HG03064 (cell line): Measurements from ENCODE around the gene TBC1D10A.

Experiments used
- ATAC-seq: cut with Tn5 transposase; IDR thresholded peaks from one replicate; pipeline ENCODE4 v1.9.1; 2021; ENCODE audit warnings: low read depth; ENCODE audit not compliant: unreplicated experiment

TBC1D10A gene

GRCh38 chr22:30249049-30250038 is 77.4 kb downstream of the TBC1D10A start:
- no peak for ATAC-seq

- ATAC-seq, result no peak
These were observed 78.3 kb downstream of the TBC1D10A start for GRCh38 chr22:30248484-30248883.

- no peak for ATAC-seq
These were observed 78.8 kb downstream of the TBC1D10A start for GRCh38 chr22:30247974-30248373.

GRCh38 chr22:30247561-30247960 is 79.2 kb downstream of the TBC1D10A start:
- no peak for ATAC-seq

- ATAC-seq, result no peak
These were observed 79.8 kb downstream of the TBC1D10A start for GRCh38 chr22:30246814-30247376.

- ATAC-seq, result no peak
These were observed 80.5 kb downstream of the TBC1D10A start, which contains the start of gene LIF for GRCh38 chr22:30245985-30246813. Gene LIF (minus strand): TSS chr22:30246759. CDS start chr22:30246695, 64 bp downstream.

GRCh38 chr22:30245181-30245984 is 81.4 kb downstream of the TBC1D10A start:
- no peak for ATAC-seq

GRCh38 chr22:30244641-30245040 is 82.1 kb downstream of the TBC1D10A start:
- no peak for ATAC-seq

- ATAC-seq, result no peak
These were observed 82.7 kb downstream of the TBC1D10A start for GRCh38 chr22:30244066-30244465.

- no peak for ATAC-seq
These were observed 83.1 kb downstream of the TBC1D10A start for GRCh38 chr22:30243661-30244060.
